NCI-H2196 treated with DMSO at 0.1 percent for 48 hours (cell line): Measurements from ENCODE around the gene MINDY2.
"Not testable (repeated sequence)": the region's sequence is repeated elsewhere in the genome, so short reads cannot be mapped to it uniquely, and the experiment has no call there.

Experiments
- DNase-seq: peaks from one replicate; lab custom pipeline; 2025; ENCODE audit not compliant: unreplicated experiment; lab: John Stamatoyannopoulos, UW

MINDY2 gene

GRCh38 chr15:58749532-58750337, 21.4 kb upstream of the MINDY2 start, which contains the start of gene ADAM10:
Gene ADAM10, minus strand, starts transcription at chr15:58749707. Its CDS starts 173 bp downstream, at chr15:58749534.
- peak; percentile 90 for DNase-seq

- DNase-seq = no peak
Observed at GRCh38 chr15:58752716-58753115, 18.4 kb upstream of the MINDY2 start.

GRCh38 chr15:58755350-58755749, 15.8 kb upstream of the MINDY2 start:
- DNase-seq = no peak

GRCh38 chr15:58755956-58756355, 15.1 kb upstream of the MINDY2 start:
- DNase-seq = no peak

- no peak for DNase-seq
Observed at GRCh38 chr15:58758141-58758540, 13.0 kb upstream of the MINDY2 start.

GRCh38 chr15:58760385-58761009, 10.6 kb upstream of the MINDY2 start:
- no peak for DNase-seq

GRCh38 chr15:58761010-58761388, 10.1 kb upstream of the MINDY2 start:
- no peak for DNase-seq

- no peak for DNase-seq
Observed at GRCh38 chr15:58762285-58762684, 8.8 kb upstream of the MINDY2 start.

- no peak for DNase-seq
Observed at GRCh38 chr15:58762731-58763130, 8.4 kb upstream of the MINDY2 start.

- DNase-seq = no peak
Observed at GRCh38 chr15:58764468-58764867, 6.6 kb upstream of the MINDY2 start.

GRCh38 chr15:58766290-58766689, 4.8 kb upstream of the MINDY2 start:
- no peak for DNase-seq

GRCh38 chr15:58768601-58769004, 2.5 kb upstream of the MINDY2 start:
- not testable (repeated sequence) for DNase-seq

GRCh38 chr15:58770519-58770856, 614 bp upstream of the MINDY2 start:
- DNase-seq = no peak

GRCh38 chr15:58771621-58772250, 634 bp downstream of the MINDY2 start:
- no peak for DNase-seq

- DNase-seq = no peak
Observed at GRCh38 chr15:58773024-58773423, 1.9 kb downstream of the MINDY2 start.

GRCh38 chr15:58775402-58775801, 4.3 kb downstream of the MINDY2 start:
- DNase-seq = no peak

GRCh38 chr15:58777107-58777506, 6.0 kb downstream of the MINDY2 start:
- no peak for DNase-seq

GRCh38 chr15:58779554-58779953, 8.5 kb downstream of the MINDY2 start:
- DNase-seq = no peak

- DNase-seq = no peak
Observed at GRCh38 chr15:58785355-58785754, 14.3 kb downstream of the MINDY2 start.

GRCh38 chr15:58788056-58788710, 17.1 kb downstream of the MINDY2 start:
- DNase-seq = no peak

- DNase-seq = no peak
Observed at GRCh38 chr15:58793862-58794261, 22.8 kb downstream of the MINDY2 start.

GRCh38 chr15:58795825-58796224, 24.7 kb downstream of the MINDY2 start:
- DNase-seq = no peak
